ENCODE measurements around the gene IL1RAPL2.
A peak's percentile ranks its signal among the peaks of the same experiment; 100 is the strongest.
"Not testable (repeated sequence)": the region's sequence is repeated elsewhere in the genome, so short reads cannot be mapped to it uniquely, and the experiment has no call there.

The IL1RAPL2 gene
- total RNA-seq = 0 to 0.33 (median 0) reads per million in 17 experiments

DNA sequence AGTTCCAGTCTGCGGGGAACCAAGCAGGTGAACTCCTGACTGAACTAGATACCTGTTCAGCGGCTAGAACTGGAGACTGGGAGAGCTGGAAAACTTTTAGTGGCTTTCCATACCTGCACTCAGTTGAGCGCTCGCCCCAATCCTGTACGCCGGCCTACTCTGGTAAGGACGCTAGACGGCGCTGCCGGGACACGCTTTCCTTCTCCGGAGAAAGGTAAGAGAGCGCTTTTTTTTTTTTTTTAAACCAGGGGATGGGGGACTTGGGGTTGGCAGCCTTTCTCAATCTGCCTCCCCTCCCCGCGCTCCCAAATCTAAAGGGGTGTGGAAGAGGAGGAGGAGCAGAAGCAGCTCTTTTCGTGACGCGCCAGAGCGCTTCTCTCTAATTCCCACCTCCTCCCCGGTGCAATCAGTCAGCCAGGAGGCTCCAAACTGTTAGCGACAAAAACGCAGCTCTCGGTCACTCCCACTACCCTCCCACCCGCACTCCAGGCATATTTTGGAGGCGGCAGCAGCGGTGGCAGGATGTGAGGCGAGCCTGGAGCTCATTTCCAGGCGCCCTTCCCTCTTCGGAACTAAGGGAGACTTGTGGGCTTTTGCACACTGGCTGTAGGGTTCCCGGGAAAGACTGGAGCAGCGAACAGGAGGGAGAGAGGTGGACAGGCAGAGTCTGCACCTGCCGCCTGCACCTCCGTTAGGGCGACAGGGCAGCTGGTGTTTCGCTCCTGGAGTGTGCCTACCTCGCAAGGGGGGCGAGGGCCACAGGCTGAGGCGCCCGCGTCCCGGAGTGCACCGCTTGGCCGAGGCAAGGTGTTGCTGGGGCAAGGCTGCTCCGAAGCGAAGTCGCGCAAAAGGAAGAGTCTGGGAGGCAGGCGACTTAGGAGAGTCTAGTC is at the start of gene IL1RAPL2:
TSS of gene IL1RAPL2 (plus strand) at position 409 of the 890 bp plus-strand sequence.
- DNase-seq = peak in 1 of 4 experiments; percentile 6

DNA sequence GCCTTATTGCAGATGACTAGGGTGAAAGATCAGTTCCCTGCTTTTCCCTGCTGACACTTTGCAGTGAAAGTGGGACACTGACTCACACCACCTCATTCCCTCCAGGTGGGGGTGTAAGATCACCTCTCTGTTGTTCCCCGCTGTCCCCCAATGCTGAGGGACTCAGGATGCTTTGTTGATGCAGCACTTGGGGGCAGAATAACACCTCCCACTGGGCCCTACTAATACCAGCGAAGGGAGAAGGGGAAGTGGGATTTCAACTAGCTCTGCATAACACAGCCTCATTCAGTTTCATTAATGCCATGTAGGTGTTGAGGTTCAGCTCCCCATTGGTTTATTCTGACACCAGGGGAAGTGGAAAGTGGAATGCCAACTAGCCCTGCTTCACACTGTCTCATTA is 43.6 kb upstream of the IL1RAPL2 start:
- no peak for DNase-seq

DNA sequence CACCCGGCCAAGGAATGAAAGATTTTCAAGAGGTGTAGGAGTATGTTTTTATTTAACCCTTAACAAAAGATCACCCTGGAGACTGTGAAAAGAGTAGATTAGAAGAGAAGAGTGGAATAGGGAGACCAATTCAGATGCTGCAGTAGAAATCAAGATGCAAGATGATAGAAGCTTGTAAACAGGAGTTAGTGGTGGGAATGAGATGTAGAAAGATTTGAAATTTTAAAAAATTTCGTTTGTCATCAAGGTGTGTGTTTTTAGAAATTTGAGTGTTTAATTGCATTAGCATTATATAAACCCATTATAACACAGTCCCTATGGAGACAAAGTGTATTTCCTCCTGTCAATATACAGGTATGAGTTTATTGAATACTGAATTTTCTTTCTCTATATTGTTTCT is 42.1 kb upstream of the IL1RAPL2 start:
- no peak for DNase-seq

DNA sequence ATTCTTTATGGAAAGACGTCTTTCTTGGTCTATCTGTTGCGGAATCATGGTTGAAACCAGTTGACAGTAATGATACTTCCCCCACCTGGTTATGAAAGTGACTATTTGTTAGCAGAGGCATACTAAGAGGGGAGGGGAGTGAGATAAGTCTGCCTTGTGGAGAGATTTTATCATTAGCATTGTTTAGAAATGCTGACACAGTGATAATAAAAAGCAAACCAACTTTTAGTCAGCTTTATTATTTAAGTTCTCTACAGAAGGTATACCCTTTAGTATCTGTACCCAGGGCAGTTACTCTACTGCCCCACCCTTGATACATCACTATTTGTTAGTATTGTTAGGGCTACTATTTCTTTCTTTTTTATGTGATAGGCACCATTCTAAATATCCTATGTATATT is 26.9 kb upstream of the IL1RAPL2 start:
- DNase-seq = no peak

DNA sequence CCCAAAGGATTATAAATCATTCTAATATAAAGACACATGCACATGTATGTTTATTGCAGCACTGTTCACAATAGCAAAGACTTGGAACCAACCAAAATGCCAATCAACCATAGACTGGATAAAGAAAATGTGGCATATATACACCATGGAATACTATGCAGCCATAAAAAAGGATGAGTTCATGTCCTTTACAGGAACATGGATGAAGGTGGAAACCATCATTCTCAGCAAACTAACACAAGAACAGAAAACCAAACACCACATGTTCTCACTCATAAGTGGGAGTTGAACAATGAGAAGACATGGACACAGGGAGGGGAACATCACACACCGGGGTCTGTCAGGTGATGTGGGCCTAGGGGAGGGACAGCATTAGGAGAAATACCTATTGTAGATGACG is 23.6 kb upstream of the IL1RAPL2 start:
- DNase-seq = not testable (repeated sequence)

DNA sequence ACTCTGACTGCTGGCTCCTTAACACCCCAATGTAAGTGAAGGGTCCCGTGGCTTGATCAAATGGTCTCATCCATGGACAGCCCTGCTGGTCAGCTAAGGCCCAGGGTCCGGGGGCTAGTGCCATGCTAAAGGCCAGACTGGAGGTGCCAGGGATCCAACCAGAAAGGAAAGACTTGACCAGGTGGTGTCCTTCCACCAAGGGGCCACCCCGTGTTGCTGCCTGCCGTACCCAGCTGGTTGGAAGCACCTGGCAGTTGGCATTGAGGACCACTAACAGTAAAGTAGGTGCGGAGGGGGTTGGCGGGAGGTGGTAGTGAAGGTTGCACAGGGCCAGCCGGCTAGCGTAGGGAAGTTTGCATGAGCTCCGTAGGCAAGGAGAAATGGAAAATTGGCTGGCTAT is 1.7 kb upstream of the IL1RAPL2 start:
- DNase-seq = no peak

DNA sequence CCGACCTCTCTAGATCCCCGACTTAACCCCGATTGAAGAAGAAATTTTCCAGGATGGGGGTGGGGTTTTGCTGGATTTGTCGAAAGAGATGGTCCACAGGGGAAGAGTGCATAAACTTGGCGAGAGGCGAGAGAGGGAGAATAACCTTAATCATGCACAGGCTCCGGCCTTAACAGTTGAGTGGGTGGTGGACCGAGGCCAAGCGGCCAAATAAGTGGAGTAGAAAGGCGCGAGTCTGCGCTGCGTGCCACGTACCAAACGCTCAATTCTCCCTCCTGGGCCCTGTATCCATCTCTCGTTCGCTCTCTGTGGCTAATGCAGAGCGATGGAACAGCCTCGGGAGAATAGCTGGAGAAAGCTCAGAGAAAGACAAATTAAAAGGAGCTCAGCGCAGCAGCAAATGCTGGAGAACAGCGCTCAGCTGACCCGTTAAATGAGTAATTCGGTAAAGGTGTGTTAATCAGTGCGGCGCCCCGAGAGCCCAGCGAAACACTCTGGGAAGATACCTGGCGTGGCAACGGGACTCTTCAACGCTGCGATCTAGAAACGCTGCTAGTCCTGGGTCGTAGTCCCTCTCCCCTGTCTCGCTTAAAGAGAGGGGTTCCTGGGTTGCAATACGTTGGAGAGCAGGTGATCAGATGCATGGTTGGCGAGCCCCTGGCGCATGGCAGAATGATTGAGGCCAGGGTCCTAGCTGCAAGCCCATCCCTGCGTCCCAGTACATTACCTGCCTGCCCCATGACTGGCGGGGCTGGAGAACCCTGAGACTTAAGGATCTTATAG is 887 bp upstream of the IL1RAPL2 start:
- DNase-seq = no peak

DNA sequence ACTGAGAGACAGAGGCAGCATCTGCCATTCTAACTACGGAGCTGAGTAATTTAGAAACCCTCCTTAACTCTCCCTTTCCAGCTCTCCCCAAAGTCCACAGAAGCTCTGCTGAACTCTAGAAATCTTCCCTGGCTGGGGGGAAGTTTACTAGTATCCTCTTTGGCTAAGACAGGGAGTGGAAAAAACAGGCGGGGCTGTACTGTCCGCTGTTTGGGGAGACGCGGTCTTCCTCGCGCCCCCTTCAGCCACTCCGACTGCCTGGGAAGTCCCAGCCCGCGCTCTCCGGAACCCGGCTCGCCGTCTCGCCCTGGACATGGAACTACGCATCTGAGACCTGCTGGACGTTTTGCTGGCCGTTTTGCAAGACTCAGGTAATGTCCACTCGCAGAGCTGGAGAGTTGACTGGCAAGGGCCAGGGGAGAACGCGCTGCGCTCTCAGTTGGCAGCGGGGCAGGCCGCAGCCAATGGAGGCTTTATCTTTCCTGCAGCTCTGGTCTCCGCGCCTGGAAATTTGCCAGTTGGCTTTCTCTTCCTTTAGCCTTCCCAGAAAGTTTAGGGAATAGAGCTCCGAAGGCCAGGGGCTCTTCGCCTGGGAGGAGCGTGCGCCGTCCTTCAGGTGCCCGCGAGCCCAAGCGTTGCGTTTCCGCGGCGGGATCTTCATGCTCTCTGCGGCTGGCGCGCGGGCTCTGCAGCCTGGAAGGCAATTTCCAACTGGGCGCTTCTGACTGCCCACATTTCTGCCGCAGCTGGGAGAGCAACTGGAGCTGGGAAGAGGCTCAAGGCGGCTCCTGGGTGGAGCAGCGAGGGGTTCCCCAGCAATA is 892 bp downstream of the IL1RAPL2 start:
- no peak for DNase-seq

DNA sequence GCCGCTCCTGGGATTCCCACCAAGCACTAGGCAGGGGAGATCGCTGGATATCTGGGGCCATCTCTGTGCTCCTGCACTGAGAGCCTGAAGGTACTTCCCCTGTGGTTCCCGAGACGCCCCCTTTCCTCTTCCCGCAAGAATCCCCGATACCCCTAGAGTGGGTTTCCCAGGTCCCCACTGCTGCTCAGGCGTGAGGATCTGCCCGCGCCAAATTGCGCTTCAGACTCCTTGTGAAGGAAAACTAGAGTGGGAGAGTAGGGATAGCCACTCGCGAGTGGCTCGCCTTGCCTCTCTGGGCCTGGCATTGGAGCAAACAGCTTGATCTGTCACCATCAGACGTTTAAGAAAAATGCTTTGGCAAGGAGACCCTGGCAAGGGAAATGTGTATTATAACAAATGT is 1.5 kb downstream of the IL1RAPL2 start:
- DNase-seq = no peak

DNA sequence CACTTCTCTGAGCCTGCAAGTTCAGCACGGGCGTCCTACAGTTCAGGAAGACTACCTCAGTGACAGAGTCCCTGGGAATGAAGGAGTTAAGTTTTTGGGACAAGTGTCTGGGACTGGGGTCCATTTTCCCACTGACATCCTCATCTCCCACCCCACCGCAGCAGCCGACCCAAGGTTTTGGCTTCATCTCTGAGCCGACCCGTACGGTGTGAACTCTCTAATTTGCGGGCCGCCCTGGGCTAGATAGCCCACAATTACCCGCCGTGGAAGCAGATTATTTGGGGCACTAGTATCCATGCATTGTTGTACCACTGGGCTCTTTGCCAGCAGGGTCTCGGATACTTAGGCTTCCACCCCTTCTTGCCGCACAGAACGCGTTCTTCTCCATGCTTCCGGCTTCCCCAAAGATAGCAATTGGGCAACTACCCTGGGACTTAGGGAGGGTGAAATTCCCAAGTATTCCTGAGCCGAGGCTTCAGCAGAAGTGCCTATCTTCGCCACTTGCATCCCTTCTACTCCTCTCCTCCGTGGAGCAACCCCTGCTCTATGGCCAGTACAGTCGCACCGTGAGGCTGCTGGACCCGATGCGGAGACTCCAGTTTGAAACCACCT is 2.4 kb downstream of the IL1RAPL2 start:
- DNase-seq = no peak

DNA sequence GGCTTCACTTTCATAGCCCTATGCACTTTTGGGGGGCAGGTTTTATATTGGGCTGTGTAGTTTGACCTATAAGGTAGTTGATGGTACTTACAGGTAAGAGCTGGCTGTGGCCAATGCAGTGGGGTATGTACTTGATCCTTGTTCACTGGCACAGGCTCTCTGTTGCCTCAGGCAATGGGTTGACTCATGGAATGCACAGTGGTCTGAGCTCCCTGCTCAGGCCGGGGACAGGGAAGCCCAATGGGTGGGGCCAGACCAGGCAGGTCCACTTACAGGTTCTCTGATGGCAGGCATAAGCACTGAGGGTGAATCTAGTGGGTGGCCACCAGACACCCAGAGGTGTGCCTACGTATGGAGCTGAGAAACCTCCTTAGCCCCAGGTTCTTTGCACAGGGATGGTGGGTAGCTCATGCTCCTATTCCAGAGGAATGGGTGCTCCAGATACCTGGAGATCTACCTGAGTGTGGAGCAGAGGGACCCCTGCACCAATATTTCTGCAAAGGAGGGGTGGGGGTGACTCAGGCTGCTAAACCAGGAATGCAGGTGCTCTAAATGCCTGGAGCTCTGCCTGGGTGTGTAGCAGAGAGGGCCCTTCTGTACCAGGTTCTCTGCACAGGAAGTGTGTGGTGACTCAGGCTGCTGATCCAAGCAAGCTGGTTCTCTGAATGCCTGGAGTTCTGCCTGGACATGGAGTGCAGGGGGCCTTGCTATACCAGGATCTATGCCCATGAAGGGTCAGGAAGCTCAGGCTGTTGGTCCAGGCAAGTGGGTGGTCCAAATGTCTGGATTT is 52.3 kb downstream of the IL1RAPL2 start:
- no peak for DNase-seq

DNA sequence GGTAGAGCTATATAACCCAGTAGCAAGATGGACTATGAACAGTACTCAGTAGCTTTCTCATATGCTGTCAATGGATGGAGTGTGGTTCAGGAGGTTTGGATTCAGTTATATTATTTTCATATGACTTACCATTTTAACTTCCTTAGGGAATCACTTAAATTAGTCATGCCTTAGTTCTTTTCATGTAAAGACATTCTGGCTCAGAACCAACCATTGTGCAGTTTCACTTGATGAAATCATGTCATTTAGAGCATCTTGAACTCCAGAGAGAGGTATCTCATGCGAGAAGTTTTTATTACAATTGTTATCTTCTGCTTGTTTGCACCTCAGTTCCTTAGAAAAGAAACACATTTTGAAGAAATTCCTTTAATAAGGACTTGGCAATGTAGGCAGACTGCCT is 55.8 kb downstream of the IL1RAPL2 start:
- DNase-seq = no peak

DNA sequence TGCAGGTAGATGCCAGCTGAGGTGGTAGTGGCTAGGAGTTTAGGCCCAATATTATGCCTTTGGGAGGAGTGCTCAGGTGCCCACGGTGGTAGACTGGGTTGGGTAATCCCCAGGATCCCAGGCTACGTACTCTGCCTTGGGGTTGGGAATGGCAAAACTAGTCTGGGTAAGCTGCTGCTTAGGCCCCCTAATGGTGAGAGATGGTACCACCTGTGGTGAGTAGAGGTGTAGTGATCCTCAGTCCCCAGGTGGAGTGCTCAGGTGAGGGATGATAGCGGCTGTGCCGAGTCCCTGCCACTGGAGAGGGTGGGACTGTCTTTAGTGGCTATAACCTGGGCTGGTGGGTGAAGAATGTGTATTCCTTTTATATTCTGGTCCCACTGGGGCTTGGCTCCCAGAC is 75.2 kb downstream of the IL1RAPL2 start:
- no peak for DNase-seq

DNA sequence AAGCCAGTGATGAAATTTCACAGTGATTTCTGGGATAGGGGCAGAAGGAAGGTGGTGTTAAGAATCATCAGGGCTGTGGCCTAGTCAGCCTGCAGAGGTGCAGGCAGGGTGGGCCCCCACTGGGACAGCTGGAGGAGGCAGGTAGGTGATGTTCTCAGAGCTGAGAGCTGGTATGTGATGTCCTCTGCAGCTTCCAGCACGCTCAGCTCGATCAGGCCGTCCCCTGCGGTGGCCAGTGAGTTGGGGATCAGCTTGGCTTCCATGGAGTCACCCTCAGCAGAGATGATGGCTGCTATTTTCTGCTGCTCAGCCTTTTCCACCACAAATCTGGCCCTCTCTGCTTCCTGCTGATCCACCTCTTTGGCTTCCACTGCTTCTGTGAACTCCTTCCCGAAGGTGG is 81.1 kb downstream of the IL1RAPL2 start:
- DNase-seq = no peak

DNA sequence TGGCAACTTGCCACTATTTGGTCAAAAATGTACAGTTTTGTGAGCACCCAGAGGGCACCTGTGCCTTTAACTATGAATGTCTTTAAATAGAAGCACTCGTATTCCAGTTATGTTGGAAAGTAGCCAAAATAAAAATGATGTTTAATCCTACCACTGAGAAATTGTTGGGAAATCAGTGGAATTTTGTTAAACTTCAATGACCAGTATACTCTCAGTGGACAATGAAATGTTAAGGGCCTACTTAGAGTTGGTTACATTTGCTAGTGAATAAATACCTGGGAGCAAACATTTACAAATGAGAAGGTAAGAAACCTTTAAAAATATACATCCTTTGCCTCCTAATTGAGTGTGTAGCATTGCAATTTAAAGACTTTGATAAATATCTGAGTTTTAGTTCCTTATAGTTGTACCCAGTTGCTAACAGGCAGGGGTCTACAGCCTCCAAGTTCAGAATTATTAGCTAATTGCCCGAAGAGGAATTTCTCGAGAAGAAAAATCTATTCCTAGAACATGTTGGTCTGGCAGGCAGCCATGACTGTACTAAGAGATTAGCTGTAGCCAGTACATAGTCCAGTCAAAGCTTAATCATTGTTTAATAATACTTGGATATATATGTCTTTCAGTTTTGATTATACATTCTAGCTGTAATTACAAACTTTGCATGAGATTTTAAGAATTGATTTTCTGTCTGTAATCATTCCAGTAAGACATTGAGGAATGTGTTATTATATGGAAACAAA is 93.2 kb downstream of the IL1RAPL2 start:
- no peak for DNase-seq

DNA sequence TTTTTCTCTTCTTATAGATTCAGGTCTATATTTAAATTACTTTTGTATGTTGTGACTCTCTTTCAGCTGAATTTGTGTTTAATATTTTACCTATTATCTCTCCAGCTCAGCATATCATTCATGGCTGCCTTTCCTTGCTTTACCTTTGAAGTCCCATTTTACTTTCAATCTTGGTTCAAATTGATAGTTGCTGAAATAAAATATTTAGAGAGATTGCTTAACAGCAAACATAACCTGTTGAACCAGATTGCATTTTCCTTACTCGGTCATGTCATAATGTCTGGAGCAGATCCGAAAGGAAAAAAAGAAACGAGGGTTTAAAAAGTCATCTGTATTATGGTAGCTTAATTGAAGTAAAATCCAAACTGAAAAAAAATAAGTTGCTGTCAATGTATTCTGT is 94.1 kb downstream of the IL1RAPL2 start:
- no peak for DNase-seq

DNA sequence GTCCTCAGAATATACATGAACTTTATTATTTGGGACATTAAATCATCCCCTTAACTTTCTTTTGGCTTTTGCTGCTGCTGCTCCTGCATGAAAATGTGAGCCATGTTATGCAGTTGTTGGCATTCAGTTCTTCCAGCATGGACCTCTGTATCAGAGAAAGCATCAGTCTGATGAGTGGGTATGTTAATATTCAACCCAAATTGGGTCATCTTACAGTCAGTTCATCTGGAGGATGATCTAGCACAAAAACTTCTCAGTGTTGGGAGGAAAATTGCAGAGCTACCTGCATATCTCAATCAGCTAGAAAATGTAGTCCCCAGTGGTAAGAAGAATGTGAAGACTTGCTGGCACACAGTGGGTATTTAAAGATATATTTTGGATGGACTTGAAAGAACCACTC is 96.7 kb downstream of the IL1RAPL2 start:
- no peak for DNase-seq

DNA sequence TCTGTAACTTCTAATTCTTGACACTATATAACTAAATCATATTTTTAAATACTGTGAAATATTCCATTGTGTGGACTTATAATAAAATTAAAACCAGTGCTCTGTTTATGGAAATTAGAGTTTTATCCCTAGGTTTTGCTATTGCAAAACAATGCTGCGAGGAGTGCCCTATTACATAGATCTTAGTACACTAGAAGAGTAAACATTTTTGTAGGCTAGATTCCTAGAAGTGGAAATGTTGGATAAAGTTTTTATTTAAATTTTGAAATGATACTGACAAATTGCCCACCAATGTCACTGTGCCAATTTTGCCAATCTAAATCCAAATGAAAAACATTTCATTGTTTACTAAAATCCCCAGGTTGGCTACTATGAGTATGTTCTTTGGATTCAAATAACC is 99.7 kb downstream of the IL1RAPL2 start:
- no peak for DNase-seq

DNA sequence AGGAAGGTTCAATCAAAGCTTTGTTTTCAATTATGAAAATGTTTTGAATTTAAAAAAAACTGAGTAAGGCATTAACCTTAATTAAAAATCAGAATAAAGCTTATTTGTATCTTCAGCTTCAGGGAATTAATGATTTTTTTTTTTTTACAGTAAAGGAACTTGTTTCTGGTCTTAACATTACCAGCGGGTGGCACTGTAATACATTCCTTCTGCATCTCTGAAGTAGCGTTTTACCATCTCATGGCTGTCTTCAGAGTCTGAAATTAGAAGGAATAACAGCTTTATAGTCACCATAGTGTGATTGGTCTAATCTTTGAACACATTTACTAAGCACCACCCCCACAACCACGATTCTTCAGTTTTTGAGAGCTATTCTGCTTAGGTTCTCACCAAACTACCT is 102.6 kb downstream of the IL1RAPL2 start:
- DNase-seq = no peak

DNA sequence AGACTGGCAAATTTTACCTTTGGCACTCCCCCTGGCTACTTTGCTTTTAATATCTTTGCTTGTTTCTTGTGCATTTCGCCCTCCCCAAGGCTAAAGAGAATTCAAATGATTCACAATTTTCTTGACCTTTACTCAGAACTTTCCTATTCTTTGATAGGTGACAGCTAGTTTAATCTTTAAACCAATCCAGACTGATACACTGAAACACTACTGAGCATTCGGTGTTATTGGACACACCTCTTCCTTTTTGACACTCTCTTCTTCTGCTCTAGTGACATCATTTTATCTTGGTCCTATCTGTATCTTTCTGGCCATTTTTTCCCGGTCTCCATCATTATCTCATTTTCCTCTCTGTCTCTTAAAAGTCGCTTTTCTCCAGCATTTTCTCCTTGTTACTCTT is 103.1 kb downstream of the IL1RAPL2 start:
- no peak for DNase-seq

DNA sequence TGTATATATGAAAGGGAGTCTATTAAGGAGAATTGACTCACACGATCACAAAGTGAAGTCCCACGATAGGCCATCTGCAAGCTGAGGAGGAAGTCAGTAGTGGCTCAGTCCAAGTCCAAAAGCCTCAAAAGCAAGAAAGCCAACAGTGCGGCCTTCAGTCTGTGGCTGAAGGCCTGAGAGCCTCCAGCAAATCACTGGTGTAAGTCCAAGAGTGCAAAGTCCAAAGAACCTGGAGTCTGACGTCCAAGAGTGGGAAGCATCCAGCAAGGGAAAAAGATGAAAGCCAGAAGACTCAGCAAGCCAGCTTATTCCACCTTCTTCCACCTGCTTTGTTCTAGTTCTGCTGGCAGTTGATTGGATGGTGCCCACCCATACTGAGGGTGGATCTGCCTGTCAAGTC is 104.1 kb downstream of the IL1RAPL2 start:
- no peak for DNase-seq

Measured in suppressor macrophage (primary cell).